ENCODE data around the gene PHAF1.

The PHAF1 gene

GRCh38 chr16:67148656-67149275, 39.0 kb downstream of the PHAF1 start:
- FAIRE-seq = no peak

DNA sequence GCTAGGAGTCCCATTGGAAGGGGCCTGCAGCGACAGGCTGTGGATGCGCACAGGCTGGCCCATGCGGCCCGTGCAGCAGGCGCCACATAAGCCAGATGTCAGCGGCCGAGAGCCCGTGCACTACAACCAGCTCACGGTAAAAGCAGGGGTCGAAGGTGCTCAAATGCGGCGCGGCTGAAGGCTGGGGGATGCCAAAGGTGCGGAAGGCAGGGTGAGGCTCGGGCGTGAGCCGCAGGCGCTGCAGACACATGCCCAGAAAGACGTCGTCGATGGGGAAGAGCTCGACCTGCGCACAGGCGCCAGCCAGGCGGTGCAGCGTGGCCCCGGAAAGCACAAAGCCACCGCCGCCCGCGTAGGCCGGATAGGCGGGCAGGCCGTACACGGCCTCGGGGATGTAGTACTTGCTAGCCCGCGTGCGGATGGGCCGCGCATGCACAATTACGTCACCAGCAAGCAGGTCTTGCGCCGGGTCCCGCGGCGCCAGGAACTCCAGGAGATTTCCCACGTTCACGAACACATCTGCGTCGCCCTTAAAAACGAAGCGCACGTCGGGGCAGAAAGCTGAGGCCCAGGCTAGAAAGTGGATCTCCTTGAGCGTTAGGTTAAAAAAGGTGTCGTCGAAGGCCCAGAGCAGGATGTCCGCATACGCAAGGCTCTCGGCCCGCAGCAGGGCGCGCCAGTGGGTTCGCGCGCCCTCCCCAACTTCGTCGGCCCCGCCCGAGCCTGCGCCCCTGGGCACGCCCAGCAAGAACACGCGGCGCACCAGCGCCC, 39.7 kb downstream of the PHAF1 start:
- no peak for FAIRE-seq

- no peak for FAIRE-seq
Observed at GRCh38 chr16:67150047-67150832, 40.5 kb downstream of the PHAF1 start.

- no peak for FAIRE-seq
Observed at GRCh38 chr16:67150833-67151396, 41.2 kb downstream of the PHAF1 start, which contains the start of gene B3GNT9. Gene B3GNT9 (minus strand): TSS chr16:67150998. CDS start chr16:67150485, 513 bp downstream.

DNA sequence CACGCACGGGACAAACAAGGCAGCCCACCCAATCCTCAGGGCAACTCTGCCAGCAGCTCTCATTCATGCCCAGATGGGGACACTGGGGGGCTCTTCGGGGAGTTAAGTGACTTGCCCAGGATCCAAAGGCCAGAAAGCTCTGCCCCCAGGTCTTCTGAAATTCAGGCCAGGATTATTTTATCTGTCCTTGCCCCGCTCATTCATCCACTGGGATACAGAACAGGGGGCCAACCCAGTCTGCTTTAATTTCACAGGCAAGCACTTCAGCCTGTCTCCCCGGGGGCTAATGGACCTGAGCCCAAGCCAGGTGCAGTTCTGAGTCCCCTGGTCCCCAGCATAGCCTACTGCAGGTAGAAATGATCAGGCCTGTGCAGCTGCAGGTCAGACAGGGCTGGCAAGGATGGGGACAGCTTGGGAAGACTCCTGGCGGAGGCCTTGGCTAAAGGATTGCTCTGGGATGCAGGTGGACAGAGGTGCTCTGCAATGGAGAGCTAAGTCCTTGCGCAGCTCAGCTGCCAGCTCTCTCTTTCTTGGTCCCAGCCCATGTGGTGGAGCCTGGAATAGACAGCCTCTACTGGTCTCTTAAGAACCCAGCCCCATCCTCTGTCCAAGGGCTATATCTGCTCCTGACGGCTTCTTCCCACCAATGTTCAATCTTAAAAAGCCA, 41.8 kb downstream of the PHAF1 start:
- no peak for FAIRE-seq

- no peak for FAIRE-seq
Observed at GRCh38 chr16:67154578-67155294, 45.0 kb downstream of the PHAF1 start.

GRCh38 chr16:67155295-67156142, 45.8 kb downstream of the PHAF1 start:
- FAIRE-seq = no peak

DNA sequence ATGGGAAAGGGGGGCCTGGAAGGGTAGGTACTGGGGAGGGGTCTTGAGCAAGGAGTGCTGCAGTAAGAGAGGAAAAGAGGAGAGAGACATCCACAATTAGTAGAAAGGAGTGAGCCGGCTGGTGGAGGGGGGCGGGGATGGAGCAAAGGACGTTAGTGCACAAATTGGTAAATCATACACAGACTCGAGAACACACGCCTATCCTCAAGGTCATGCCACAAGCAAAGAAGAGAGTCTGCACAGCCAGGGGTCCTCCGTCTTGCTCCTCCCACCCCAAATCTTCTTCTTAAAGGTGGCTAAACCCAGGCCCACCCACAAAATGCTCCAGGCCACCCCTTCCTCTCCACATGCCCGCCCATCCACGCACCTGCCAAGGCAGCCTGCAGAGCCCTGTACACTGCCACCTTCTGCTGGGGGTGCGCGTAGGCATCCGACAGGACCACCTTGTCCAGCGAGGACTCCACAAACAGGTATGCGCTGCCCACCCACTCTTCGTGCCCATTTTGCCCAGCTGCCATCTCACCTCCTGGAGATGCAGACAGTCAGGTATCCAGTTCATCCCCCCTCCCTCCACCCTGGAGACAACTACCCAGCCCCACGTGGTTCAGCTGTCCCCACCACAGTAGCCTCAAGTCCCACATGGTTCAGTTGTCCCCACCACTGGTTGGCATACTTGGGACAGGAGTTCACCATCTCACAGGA, 46.6 kb downstream of the PHAF1 start:
- FAIRE-seq = no peak

DNA sequence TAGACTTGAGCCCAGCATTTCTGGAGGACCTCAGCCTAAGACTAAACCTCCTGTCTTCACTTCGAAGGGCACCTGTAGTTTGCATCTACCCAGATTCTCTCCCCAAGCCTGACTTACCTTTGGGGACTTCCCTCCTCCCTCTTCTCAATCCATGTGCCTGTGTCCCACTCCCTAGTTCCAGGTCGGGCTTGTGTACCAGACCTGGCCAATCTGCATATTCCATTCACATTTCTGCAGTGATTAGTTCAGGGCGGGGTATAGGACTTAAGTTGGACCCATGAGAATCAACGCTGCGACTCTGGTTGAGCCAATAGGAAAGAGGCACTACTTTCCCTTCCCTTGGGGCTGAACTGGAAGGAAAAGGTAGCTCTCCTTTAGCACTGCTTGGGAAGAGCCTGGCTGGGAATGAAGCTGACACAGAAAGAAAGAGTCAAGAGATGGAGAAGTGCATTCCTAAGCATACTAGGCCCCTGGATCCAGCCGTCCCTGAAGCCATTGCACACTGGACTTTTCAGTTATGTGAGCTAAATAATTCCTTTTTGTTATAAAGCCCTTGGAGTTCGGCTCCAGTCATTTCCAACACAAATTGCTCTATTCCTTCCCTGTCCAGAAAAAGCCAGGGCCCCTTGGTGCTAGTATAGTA, 47.5 kb downstream of the PHAF1 start:
- FAIRE-seq = no peak

DNA sequence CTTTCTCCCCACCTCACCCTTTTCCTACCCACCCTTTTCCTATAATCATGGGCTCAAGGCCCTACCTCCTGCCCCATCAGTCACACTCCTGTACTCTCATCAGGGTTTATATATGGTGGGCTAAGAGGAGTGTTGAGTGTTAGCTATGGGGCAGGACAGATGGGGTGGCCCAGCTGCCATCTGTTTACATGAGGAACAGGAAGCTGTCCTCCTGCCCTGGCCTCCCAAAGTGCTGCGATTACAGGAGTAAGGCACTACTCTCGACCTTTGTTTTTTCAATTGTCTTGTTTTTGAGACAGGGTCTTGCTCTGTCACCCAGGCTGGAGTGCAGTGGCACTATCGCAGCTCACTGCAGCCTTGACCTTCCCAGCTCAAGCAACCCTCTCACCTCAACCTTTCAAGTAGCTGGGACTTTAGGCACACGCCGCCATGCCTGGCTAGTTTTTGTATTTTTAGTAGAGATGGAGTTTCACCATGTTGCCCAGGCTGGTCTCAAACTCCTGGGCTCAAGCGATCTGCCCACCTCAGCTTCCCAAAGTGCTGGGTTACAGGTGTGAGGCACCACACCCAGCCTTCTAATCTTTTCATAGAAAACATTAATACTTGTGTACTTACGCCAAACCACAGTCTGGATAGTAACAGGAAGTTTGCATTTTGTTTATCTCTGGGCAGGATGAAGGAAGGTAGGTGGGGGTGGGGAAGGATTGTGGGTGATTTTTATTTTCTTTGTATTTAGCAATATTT, 48.3 kb downstream of the PHAF1 start:
- no peak for FAIRE-seq

DNA sequence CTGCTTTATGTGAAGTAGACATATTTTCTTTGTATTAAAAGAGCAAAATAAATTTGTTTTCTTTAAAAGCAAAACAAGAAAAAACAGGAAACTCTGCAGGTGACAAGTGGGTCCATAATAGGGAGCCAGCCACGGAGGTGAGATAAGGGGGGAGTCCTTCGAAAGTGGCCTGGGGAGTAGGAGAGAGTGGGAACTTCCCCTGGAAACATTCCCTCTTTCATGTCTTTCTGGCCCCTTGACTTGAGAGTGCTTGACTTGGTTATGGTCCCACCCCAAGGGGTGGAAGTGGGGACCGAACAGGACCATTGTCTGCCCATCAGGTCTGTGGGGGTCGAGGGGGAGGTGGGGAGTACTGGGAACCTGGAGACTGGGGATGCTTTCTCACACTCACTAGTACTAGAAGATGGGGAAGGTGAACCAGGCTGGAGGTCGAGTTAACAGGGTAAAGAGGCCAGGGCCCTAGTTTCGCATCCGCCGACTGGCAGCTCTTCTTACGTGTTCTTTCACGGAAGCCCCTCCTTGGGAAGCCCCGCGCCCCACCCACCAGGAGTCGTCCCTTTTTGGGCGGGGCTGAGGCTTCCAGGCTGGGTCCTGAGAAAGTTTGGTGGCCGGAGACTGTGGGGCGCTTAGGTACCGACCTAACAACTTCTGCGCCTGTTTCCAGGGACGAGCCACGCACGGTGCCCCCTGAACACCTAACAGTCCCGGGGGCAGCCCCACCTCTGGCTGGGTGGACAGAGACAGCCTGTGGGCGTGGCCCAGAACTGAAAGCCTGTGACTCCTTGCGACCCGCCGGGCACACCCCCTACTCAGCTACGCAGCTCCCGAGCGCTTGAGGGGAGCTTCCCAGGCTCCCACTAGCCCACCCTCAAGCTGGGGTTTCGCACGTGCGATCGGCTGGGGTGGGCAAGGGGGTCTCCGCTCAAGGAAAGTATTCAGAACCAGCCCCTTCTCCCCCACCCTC, 49.2 kb downstream of the PHAF1 start:
- no peak for FAIRE-seq

- FAIRE-seq = no peak
Observed at GRCh38 chr16:67161595-67162058, 51.9 kb downstream of the PHAF1 start.

DNA sequence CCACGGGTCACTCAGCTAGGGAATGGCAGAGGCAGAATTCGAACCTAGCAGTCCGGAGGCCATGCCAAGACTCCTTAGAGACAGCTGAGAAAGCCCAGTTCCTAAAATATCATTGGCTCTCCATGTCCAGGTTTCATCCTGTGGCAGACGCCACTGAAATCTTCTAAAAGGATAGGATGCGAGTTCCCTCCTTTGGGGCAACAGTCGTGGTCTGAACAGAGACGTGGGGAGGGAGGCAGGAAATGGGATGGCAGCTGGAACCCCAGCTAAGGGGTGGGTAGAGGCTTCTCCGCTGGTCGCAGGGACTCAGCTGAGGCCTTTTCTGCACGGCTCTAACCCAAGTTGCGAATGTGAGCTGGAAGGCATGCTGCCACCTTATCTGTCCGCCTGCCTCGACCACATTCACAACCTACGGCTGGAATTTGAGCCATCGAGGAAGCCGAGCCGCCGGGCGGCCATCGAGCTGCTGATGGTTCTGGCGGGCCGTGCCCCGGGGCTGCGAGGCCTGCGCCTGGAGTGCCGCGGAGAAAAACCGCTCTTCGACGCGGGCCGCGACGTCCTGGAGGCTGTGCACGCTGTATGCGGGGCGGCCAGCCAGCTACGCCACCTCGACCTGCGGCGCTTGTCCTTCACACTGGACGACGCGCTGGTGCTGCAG, 52.9 kb downstream of the PHAF1 start:
- no peak for FAIRE-seq

DNA sequence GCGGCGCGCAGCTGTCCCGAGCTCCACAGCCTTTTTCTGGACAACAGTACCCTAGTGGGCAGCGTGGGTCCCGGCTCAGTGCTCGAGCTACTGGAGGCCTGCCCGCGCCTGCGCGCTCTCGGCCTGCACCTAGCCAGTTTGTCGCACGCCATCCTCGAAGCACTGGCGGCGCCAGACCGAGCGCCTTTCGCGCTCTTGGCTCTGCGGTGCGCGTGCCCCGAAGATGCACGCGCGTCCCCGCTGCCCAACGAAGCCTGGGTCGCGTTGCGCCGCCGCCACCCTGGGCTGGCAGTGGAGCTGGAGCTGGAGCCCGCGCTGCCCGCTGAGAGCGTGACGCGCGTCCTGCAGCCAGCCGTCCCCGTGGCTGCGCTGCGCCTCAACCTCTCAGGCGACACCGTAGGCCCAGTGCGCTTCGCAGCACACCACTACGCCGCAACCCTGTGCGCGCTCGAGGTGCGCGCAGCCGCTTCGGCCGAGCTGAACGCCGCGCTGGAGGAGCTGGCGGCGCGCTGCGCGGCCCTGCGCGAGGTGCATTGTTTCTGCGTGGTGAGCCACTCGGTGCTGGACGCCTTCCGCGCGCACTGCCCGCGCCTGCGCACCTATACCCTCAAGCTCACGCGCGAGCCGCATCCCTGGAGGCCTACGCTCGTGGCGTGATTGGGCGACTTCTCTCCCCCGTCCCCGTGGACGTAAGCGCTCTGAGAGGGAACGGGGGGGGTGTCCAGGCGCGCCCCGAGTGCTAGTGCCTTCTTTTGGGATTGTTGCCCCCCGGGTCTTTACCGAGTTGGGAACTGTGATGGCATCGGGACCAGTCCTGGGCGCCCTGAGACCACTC, 53.6 kb downstream of the PHAF1 start:
- FAIRE-seq = no peak

DNA sequence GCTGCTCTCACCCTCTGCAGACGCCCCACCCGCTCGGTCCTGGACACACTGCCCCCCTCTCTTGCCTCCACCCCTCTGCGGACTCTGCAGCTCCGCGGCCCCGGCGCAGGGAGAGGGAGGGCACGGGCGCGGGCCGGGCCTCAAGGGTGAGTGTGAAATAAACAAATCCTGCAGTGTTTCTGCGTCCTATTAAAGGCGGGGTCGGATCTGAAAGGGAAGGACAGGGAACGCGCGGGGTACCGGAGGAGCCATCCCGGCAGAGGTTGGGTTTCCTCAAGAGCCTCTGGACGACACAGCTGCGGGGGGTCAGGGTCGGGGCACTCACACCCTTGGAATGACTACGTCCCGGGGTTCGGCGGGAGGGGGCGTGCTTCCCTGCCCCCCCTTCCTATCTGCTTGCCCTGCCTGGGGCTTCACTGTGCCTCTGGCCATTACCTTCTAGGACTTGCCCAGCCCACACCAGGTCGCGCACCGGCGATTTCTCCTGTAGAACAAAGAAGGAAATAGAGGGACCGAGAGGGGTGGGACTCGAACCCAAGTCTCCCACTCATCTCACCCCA, 54.3 kb downstream of the PHAF1 start:
- FAIRE-seq = no peak

- no peak for FAIRE-seq
Observed at GRCh38 chr16:67164599-67165061, 54.9 kb downstream of the PHAF1 start, which contains the start of gene HSF4. Gene HSF4 (plus strand): TSS chr16:67164745. CDS start chr16:67164812, 67 bp downstream.

All from A204.1 (cell line).